Stimulated activated naive B cell treated with anti-CD40 and anti-IgM and Interleukin-4, amounts not matched to agents 10 μg/mL and 1 μg/mL and 100 μg/mL, for 72 hours (primary cell): ENCODE measurements around the gene CSRP1.

Source experiments
- ATAC-seq, 2 donors: fragments of 150-1000 bp; cut with Tn5 transposase; replicated peaks; 2 replicates each; pipeline ENCODE4 v1.10.0; 2021; ENCODE audit warnings: moderate library complexity in 1 of 2
- DNase-seq: peaks from one replicate; pipeline ENCODE4 v3.0.0; 2021
- H3K27ac Mint-ChIP-seq: one replicate; pipeline ENCODE4 v1.8.0; 2022; ENCODE audit warnings: mild to moderate bottlenecking, mixed read lengths
- H3K27me3 Mint-ChIP-seq, 2 donors: one replicate each; pipeline ENCODE4 v1.8.0; 2022; ENCODE audit warnings: mixed read lengths in 2 of 2
- H3K36me3 Mint-ChIP-seq, 2 donors: one replicate each; pipeline ENCODE4 v1.8.0; 2022; ENCODE audit warnings: mixed read lengths in 2 of 2, mild to moderate bottlenecking in 1 of 2
- H3K4me1 Mint-ChIP-seq, 2 donors: one replicate each; pipeline ENCODE4 v1.8.0; 2022; ENCODE audit warnings: mixed read lengths in 2 of 2, mild to moderate bottlenecking in 1 of 2
- H3K4me3 Mint-ChIP-seq, 2 donors: one replicate each; pipeline ENCODE4 v1.8.0; 2022; ENCODE audit warnings: mild to moderate bottlenecking in 2 of 2, mixed read lengths in 2 of 2, moderate library complexity in 1 of 2
- H3K9me3 Mint-ChIP-seq, 2 donors: one replicate each; pipeline ENCODE4 v1.8.0; 2022; ENCODE audit warnings: mixed read lengths in 2 of 2, mild to moderate bottlenecking in 1 of 2

Gene CSRP1

DNA sequence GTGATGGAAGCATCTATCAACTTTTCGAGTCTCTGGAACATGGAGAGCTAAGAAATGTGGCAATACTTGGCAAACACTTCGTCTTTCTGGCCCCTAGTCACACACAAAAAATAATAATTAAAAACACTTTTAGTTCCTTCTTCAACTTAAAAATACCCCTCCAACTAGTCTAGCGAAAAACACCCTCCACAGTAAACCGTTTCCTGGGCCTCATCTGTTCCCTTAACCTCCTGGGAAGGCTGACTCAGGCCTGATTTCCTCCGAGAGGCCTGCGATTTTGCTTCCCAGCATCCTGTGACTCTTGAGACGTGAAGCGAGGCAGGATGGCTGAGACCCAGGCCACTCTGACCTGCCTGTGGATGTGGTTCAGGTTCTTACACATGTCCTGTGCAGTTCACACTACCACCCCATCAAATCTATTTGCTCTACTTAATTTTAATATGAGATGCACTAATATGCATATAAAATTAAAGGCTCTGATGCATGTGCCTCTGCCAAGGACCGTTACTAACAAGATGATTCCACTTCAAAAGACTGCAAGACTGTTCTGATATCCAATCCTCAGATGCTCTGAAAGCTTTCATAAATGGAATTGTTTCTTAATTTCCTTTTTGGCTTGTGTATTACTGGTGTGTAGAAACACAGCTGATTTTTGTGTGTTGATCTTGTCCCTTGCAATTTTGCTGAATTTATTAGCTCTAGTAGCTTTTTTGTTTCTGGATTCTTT, 35.5 kb upstream of the CSRP1 start:
- ATAC-seq, result no peak
- peaks cover 54 to 56% of the 10 kb centered on the region in 2 donors for H3K27me3 Mint-ChIP-seq

GRCh38 chr1:201540846-201541735, 34.2 kb upstream of the CSRP1 start:
- H3K27me3 Mint-ChIP-seq, result peaks cover 65 to 66% of the 10 kb centered on the region in 2 donors
- DNase-seq, result no peak
- H3K27ac Mint-ChIP-seq, result no peak overlapping the region
- ATAC-seq, result no peak
- H3K36me3 Mint-ChIP-seq, result no peaks in the 10 kb centered on the region
- H3K4me1 Mint-ChIP-seq, result peaks cover 34 to 49% of the 10 kb centered on the region in 2 donors
- H3K9me3 Mint-ChIP-seq, result no peaks in the 10 kb centered on the region
- H3K4me3 Mint-ChIP-seq, result no peak overlapping the region

More for the DNA sequence above, 35.5 kb upstream of the CSRP1 start:
- Mint-ChIP-seq H3K27ac (no peak overlapping the region), H3K4me3 (no peak overlapping the region), H3K4me1 (peaks cover 34 to 45% of the 10 kb centered on the region in 2 donors), H3K36me3 (no peaks in the 10 kb centered on the region), H3K9me3 (no peaks in the 10 kb centered on the region)
- no peak for DNase-seq

GRCh38 chr1:201539561-201540431, 32.9 kb upstream of the CSRP1 start:
- no peaks in the 10 kb centered on the region for H3K36me3 Mint-ChIP-seq
- peak; percentile 13 to 14 for ATAC-seq
- H3K27ac Mint-ChIP-seq, result no peak overlapping the region
- peaks cover 59 to 64% of the 10 kb centered on the region in 2 donors for H3K27me3 Mint-ChIP-seq
- peaks cover 36 to 53% of the 10 kb centered on the region in 2 donors for H3K4me1 Mint-ChIP-seq
- H3K9me3 Mint-ChIP-seq, result no peaks in the 10 kb centered on the region
- peak overlapping the region; percentile 62 to 81 for H3K4me3 Mint-ChIP-seq
- no peak for DNase-seq

DNA sequence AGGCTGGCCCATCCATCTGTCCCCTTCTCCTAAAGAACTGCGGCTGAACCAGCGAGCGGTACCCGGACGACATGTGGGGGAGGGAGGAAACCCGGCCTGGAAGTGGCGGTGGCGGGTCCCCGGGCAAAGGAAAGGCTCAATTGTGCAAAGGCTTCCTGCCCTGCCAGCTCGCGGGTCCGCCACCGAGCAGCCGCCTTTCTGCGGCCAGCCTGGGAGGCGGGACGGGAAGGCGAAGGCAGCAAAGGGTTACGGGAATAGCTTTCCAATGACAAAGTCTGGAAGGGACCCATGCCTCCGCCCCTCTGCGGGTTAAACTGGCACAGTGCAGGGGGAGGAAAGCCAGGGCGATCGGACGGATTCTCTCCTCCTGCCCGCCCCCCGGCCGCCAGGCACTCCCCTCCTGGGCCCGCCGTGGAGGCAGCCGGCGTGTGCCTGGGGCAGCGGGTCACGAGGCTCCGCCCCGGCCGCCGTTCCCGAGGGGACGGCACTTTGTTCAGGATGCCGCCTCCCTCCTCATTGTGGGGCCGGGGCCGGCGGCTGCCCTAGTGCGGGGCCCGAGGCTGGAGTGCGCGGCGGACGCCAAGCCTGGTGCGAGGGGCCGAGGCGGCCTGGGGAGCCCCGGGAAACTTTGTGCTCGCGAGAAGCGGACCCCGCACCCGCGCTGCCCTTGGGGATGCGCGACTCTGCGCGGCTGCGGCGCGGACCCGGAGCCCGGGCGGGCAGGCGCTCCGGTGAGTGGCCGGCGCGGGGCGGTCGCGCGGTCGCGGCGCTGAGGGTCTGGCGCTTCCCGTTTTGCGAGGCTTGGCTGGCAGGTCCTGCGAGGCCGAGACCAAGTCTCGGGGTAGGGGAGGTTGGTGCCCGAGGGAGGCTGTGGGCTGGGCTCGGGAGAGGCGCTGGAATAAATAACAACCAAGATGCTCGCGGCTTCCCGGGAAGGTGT, 32.0 kb upstream of the CSRP1 start, which contains the start of gene NAV1:
NAV1 (plus strand) TSS at position 516 of the 940 bp plus-strand sequence. CDS start 83,758 bp downstream, outside the sequence.
- H3K9me3 Mint-ChIP-seq, result no peaks in the 10 kb centered on the region
- H3K27ac Mint-ChIP-seq, result no peak within 1 kb of the TSS

GRCh38 chr1:201537891-201538611, 31.1 kb upstream of the CSRP1 start:
- no peaks in the 10 kb centered on the region for H3K36me3 Mint-ChIP-seq
- peak overlapping the region; percentile 81 to 87 for H3K4me3 Mint-ChIP-seq
- ATAC-seq, result no peak
- no peak overlapping the region for H3K27ac Mint-ChIP-seq
- peaks cover 52 to 59% of the 10 kb centered on the region in 2 donors for H3K27me3 Mint-ChIP-seq
- H3K4me1 Mint-ChIP-seq, result peaks cover 34 to 54% of the 10 kb centered on the region in 2 donors
- H3K9me3 Mint-ChIP-seq, result no peaks in the 10 kb centered on the region
- DNase-seq, result no peak

More for the DNA sequence above, 32.0 kb upstream of the CSRP1 start, which contains the start of gene NAV1:
- DNase-seq, result peak; percentile 4
- ATAC-seq, result peak; percentile 45 to 47
- Mint-ChIP-seq H3K4me3 (peak within 1 kb of the TSS; percentile 81 to 87), H3K27me3 (peaks cover 54 to 59% of the 10 kb centered on the region in 2 donors), H3K4me1 (peaks cover 34 to 54% of the 10 kb centered on the region in 2 donors), H3K36me3 (no peaks in the 10 kb centered on the region)

- no peak overlapping the region for H3K4me3 Mint-ChIP-seq
- H3K27me3 Mint-ChIP-seq, result peaks cover 55 to 63% of the 10 kb centered on the region in 2 donors
- DNase-seq, result no peak
- no peak overlapping the region for H3K27ac Mint-ChIP-seq
- H3K9me3 Mint-ChIP-seq, result no peaks in the 10 kb centered on the region
- ATAC-seq, result no peak
- peaks cover 5% of the 10 kb centered on the region in 2 donors for H3K36me3 Mint-ChIP-seq
- H3K4me1 Mint-ChIP-seq, result peaks cover 33 to 53% of the 10 kb centered on the region in 2 donors
These were observed 30.5 kb upstream of the CSRP1 start for GRCh38 chr1:201537467-201537866.

DNA sequence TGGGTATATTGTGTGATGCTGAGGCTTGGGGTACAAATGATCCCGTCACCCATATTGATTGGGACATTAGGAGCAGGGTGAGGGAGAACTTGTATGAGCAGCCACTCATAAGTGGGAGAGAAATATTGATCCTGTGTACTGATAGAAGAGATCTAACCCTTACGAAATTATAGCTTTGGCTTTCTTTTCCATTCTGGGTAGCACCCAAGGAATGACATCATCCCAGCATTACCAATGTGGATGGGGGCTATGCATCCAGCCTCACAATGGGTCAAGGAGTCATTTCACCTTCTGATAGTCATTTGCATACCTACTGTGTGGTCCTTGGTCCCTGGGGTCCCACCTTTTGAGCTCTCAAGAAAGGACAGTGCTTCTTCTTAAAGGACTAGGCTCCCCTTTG, 30.1 kb upstream of the CSRP1 start:
- no peak overlapping the region for H3K27ac Mint-ChIP-seq

GRCh38 chr1:201536558-201536957, 29.6 kb upstream of the CSRP1 start:
- Mint-ChIP-seq H3K9me3 (no peaks in the 10 kb centered on the region), H3K27ac (no peak overlapping the region), H3K36me3 (peaks cover 7 to 13% of the 10 kb centered on the region in 2 donors), H3K4me1 (peaks cover 28 to 44% of the 10 kb centered on the region in 2 donors), H3K4me3 (no peak overlapping the region), H3K27me3 (peaks cover 52 to 56% of the 10 kb centered on the region in 2 donors)
- DNase-seq, result no peak
- no peak for ATAC-seq

More for the DNA sequence above, 30.1 kb upstream of the CSRP1 start:
- Mint-ChIP-seq H3K4me1 (peaks cover 31 to 49% of the 10 kb centered on the region in 2 donors), H3K9me3 (no peaks in the 10 kb centered on the region), H3K36me3 (peaks cover 7 to 9% of the 10 kb centered on the region in 2 donors), H3K27me3 (peaks cover 56 to 60% of the 10 kb centered on the region in 2 donors), H3K4me3 (no peak overlapping the region)
- DNase-seq, result no peak
- no peak for ATAC-seq

DNA sequence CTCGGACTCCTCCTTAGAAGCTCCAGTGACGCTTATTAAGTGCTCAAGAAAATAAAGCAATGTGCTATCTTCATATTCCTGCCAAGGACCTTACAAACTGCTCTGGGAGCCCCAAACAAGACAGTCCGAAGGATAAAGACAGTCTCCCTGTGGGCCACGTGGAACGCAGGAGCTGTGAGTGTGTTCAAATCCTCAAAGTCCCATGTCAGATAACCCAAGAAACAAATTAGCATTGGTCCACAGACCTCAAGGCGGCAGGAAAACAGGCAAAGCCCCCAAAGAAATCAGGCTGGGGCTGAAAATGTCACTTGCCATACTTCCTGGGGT, 29.0 kb upstream of the CSRP1 start:
- DNase-seq (no peak), ATAC-seq (no peak)
- Mint-ChIP-seq H3K36me3 (peaks cover 7 to 18% of the 10 kb centered on the region in 2 donors), H3K4me3 (no peak overlapping the region), H3K9me3 (no peaks in the 10 kb centered on the region), H3K4me1 (peaks cover 29 to 42% of the 10 kb centered on the region in 2 donors), H3K27ac (no peak overlapping the region), H3K27me3 (peaks cover 52 to 53% of the 10 kb centered on the region in 2 donors)

DNA sequence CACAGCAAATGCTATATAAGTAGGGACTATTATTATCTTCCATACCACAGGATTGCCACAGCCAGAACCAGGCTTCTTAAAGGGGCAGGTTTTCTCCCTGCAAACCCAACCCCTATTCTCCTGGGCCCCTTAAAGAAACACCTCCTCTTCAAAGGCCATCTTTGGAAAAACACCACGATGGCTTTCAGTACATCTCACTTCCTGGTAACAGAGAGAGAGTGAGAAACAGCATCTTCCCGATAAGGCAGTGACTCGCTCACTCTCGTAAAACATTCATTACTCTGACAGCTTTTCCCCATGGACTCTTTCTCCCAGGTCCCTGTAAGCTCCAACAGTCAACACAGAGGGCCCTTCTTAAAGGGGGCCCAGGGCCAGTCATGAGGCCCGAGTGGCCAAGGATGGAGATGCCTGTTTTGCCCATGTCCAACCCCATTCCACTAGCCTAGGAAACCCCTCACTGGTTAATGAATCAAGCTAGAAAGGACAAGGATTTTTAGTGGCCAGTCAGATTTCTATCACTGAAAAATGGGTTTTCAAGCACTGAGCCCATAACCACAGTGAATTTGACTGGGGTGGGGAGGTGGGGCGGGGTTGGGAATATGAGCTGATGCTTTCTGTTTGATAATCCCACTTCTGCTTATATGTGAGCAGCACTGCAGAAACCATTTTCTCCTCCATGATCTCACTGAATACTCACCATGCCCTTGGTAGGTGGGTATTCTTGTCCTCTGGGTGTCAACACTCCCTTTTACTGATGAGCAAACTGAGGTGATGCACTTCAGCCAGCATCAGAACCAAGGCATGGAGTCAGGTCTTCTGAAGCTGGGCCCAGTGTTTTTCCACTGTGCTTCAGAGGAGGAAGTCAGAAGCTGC, 28.4 kb upstream of the CSRP1 start:
- Mint-ChIP-seq H3K27me3 (peaks cover 46 to 53% of the 10 kb centered on the region in 2 donors), H3K36me3 (peaks cover 10 to 23% of the 10 kb centered on the region in 2 donors), H3K4me3 (no peak overlapping the region), H3K4me1 (peaks cover 31 to 42% of the 10 kb centered on the region in 2 donors), H3K9me3 (no peaks in the 10 kb centered on the region), H3K27ac (no peak overlapping the region)
- no peak for DNase-seq
- ATAC-seq, result peak in 1 of 2 donors; percentile 41

DNA sequence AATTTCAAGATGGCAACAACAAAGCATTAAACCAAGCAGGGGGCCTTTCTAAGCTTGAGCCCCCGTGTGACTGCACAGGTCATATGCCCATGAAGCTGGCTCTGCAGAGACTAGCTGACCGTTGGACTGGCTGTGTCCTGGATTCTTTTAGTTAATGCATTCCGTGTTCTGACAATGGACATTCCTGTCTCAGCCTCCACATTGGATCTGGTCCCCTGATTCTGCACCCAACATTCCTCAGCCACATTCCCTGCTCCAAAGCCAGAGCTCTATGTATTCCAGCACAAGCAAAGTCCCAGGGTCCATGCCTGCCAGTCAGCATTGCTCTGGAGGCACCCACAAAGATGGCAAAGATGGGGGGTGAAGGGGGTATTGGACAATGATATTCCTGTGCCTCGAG, 26.9 kb upstream of the CSRP1 start:
- Mint-ChIP-seq H3K9me3 (no peaks in the 10 kb centered on the region), H3K27me3 (peaks cover 37 to 43% of the 10 kb centered on the region in 2 donors), H3K4me3 (no peak overlapping the region), H3K36me3 (peaks cover 10 to 29% of the 10 kb centered on the region in 2 donors), H3K27ac (no peak overlapping the region), H3K4me1 (peaks cover 23 to 32% of the 10 kb centered on the region in 2 donors)
- ATAC-seq, result no peak
- no peak for DNase-seq
